Fibroblast of lung (primary cell): Measurements from ENCODE around the gene OR4K1.

Experiments
- EZH2 ChIP-seq: IDR thresholded peaks from 2 replicates; pipeline ENCODE4 v1.5.1; 2012; ENCODE audit warnings: low read length, control low read depth, mild to moderate bottlenecking; ENCODE audit errors: missing control alignments
- TF ChIP-seq, protein P1 (sequence below), 2 donors: IDR thresholded peaks in 1 of 2; conservative IDR thresholded peaks in 1 of 2; 1 replicate in 1 of 2; 2 replicates in 1 of 2; pipeline ENCODE4 v1.5.1; 2011 to 2012; ENCODE audit warnings: low read length in 2 of 2, control low read depth in 1 of 2, inconsistent platforms in 1 of 2, low read depth in 1 of 2, mild to moderate bottlenecking in 1 of 2

DNA sequence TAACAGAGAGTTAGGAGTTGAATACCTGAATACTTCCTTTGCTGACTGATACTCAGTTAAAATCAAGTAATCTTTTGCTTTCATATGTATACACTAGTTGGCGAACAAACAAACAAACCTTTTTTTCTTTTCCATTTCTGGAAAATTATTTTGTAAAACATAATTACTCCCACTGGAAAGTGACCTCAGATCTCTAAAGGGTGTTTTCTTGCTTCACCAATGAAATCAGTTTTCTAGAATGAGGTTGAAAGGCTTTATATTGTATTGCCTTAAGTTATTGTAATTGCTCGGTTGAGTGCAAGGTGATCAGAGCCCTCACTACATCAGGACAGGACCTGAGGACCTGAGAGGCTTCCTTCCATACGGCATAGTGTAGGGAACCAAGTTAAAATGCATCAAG lies at the start of gene OR4K1:
- TF ChIP-seq, protein P1, sequence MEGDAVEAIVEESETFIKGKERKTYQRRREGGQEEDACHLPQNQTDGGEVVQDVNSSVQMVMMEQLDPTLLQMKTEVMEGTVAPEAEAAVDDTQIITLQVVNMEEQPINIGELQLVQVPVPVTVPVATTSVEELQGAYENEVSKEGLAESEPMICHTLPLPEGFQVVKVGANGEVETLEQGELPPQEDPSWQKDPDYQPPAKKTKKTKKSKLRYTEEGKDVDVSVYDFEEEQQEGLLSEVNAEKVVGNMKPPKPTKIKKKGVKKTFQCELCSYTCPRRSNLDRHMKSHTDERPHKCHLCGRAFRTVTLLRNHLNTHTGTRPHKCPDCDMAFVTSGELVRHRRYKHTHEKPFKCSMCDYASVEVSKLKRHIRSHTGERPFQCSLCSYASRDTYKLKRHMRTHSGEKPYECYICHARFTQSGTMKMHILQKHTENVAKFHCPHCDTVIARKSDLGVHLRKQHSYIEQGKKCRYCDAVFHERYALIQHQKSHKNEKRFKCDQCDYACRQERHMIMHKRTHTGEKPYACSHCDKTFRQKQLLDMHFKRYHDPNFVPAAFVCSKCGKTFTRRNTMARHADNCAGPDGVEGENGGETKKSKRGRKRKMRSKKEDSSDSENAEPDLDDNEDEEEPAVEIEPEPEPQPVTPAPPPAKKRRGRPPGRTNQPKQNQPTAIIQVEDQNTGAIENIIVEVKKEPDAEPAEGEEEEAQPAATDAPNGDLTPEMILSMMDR (conservative IDR thresholded peaks at IDR 0.05 in 1 of 2, IDR thresholded peaks at IDR 0.05 in 1 of 2; ENCODE audit: low read depth in 1 of 2, low read length in 2 of 2) = no peak
- TF ChIP-seq EZH2 = no peak
